ENCODE measurements around the gene CLTCL1. TPM values are rescaled to one million over a fixed set of nuclear protein-coding genes. Genes with fewer than 3 reads are reported as not detected.
"Not testable (repeated sequence)": the region's sequence is repeated elsewhere in the genome, so short reads cannot be mapped to it uniquely, and the experiment has no call there.

The CLTCL1 gene
- total and polyA plus RNA-seq, 4 experiments from 2014 or later: 0.80 to 1.7 TPM; not detected in 2

DNA sequence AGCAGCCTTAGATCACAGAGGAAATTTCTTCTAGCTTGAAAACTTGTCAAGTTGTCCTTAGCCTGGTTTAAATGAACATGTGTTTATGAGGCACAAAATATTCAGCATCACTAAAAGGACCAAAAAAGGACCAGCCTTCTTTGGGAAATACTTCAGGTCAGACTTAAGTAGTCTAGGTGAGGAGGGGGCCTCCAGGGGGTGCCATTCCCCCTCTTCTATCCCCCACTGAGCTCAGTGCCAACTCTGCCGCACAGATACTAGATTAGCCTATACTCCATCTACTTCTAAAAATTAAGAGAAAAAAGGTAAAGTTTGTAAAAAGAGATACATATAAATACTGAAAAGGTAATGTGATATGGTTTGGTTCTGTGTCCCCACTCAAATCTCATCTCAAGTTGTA, 20.6 kb downstream of the CLTCL1 start:
- peaks cover 4 to 8% of the 10 kb centered on the region in 2 donors for H3K36me3 Mint-ChIP-seq
- intact Hi-C loops (cut with micrococcal nuclease): no loop called here
- Histone ChIP-seq H3K27me3 (ENCODE audit: insufficient read depth, low read length) (no peaks in the 10 kb centered on the region), H3K4me3 (ENCODE audit: low read length in 2 of 2) (no peak overlapping the region), H3K36me3 (ENCODE audit: insufficient read depth, low read length) (no peaks in the 10 kb centered on the region), H3K4me1 (ENCODE audit: insufficient read depth, low read length) (no peaks in the 10 kb centered on the region), H3K9me3 (ENCODE audit: control insufficient read depth in 1 of 2, low read length in 2 of 2) (peaks cover 0 to 9% of the 10 kb centered on the region in 2 donors), H3K27ac (ENCODE audit: low read depth, low read length) (no peak overlapping the region)
- DNase-seq: no peak
- ChIA-PET POLR2A (ENCODE audit: partially characterized antibody) (no interaction called here), CTCF (ENCODE audit: partially characterized antibody) (no interaction called here)
- no peaks in the 10 kb centered on the region for H3K4me1 Mint-ChIP-seq
- H3K27ac Mint-ChIP-seq: peak overlapping the region in 2 of 7 donors; percentile 10 to 26
- no peaks in the 10 kb centered on the region for H3K27me3 Mint-ChIP-seq
- no peak overlapping the region for H3K4me3 Mint-ChIP-seq
- H3K9me3 Mint-ChIP-seq: peaks cover 4 to 22% (median 16%) of the 10 kb centered on the region in 8 donors

DNA sequence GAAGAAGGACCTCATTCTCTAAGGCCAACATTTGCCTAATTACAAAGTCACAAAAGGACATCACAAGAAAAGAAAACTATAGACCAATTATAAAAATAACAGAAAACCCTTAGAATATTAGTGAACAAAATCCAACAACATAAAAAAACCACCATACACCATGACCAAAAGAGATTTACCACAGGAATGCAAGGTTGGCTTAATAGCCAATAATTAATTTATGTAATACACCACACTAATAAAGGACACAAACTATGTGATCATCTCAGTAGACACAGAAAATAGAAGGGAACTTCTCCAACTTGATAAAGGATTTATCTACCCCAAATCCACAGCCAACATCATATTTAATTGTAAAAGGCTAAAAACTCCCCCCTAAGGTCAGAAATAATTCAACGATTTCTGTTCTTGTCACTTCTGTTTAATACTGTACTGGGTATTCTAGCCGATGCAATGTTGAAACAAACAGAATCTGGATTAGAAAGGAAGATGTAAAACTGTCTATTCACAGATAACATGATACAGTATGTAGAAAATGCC, 24.9 kb downstream of the CLTCL1 start:
- ChIA-PET CTCF (ENCODE audit: partially characterized antibody) (no interaction called here), POLR2A (ENCODE audit: partially characterized antibody) (no interaction called here)
- no peak for DNase-seq
- Histone ChIP-seq H3K4me1 (ENCODE audit: insufficient read depth, low read length) (no peaks in the 10 kb centered on the region), H3K27me3 (ENCODE audit: insufficient read depth, low read length) (no peaks in the 10 kb centered on the region), H3K9me3 (ENCODE audit: control insufficient read depth in 1 of 2, low read length in 2 of 2) (peaks cover 0 to 10% of the 10 kb centered on the region in 2 donors), H3K27ac (ENCODE audit: low read depth, low read length) (no peak overlapping the region), H3K4me3 (ENCODE audit: low read length in 2 of 2) (no peak overlapping the region), H3K36me3 (ENCODE audit: insufficient read depth, low read length) (no peaks in the 10 kb centered on the region)
- Mint-ChIP-seq H3K4me3 (no peak overlapping the region), H3K27ac (no peak overlapping the region), H3K36me3 (peaks cover 5 to 9% of the 10 kb centered on the region in 2 donors), H3K9me3 (peaks cover 4 to 26% (median 19%) of the 10 kb centered on the region in 8 donors), H3K27me3 (no peaks in the 10 kb centered on the region), H3K4me1 (no peaks in the 10 kb centered on the region)
- intact Hi-C loops (cut with micrococcal nuclease): no loop called here

DNA sequence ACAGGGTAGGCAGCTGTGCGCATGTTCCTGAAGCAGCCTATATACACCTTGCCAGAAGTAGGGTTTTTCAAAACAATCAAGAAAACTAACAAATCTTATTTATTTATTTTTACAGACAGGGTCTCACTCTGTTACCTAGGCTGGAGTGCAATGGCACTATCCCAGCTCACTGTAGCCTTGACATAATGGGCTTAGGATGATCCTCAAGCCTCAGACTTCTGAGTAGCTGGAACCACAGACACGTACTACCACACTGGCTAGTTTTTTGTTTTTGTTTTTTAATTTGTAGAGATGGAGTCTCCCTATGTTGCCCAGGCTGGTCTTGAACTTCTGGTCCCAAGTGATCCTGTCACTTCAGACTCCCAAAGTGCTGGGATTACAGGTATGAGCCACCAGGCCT, 25.7 kb downstream of the CLTCL1 start:
- Mint-ChIP-seq H3K9me3 (peaks cover 4 to 26% (median 19%) of the 10 kb centered on the region in 8 donors), H3K36me3 (peaks cover 6 to 9% of the 10 kb centered on the region in 2 donors), H3K27me3 (peaks cover 0 to 3% of the 10 kb centered on the region in 2 donors), H3K4me3 (no peak overlapping the region), H3K4me1 (peaks cover 0 to 2% (median 1%) of the 10 kb centered on the region in 4 donors), H3K27ac (no peak overlapping the region)
- Histone ChIP-seq H3K4me1 (ENCODE audit: insufficient read depth, low read length) (no peaks in the 10 kb centered on the region), H3K36me3 (ENCODE audit: insufficient read depth, low read length) (no peaks in the 10 kb centered on the region), H3K27ac (ENCODE audit: low read depth, low read length) (no peak overlapping the region), H3K4me3 (ENCODE audit: low read length in 2 of 2) (no peak overlapping the region), H3K9me3 (ENCODE audit: control insufficient read depth in 1 of 2, low read length in 2 of 2) (peaks cover 0 to 10% of the 10 kb centered on the region in 2 donors), H3K27me3 (ENCODE audit: insufficient read depth, low read length) (no peaks in the 10 kb centered on the region)
- POLR2A ChIA-PET (ENCODE audit: partially characterized antibody): no interaction called here
- intact Hi-C loops (cut with micrococcal nuclease): no loop called here
- DNase-seq: no peak
- CTCF ChIA-PET (ENCODE audit: partially characterized antibody): no interaction called here

DNA sequence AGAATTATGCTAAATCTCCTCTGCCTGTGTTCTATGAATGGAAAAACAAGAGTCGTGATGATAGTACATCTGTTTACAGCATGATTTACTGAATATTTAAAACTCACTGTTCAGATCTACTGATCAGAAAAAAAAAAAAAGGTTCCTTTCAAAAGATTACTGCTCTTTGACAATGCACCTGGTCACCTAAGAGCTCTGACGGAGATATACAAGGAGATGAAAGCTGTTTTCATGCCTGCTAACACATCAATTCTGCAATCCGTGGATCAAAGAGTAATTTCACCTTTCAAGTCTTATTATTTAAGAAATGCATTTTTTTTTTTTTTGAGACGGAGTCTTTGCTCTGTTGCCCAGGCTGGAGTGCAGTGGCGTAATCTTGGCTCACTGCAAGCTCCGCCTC, 30.7 kb downstream of the CLTCL1 start:
- H3K9me3 ChIP-seq (ENCODE audit: control insufficient read depth in 1 of 2, low read length in 2 of 2): peaks cover 0 to under 1% of the 10 kb centered on the region in 2 donors
- peak overlapping the region in 3 of 8 donors; percentile 15 to 50 (median 44) for H3K4me3 Mint-ChIP-seq
- peaks cover 7% of the 10 kb centered on the region for H3K4me1 ChIP-seq (ENCODE audit: insufficient read depth, low read length)
- H3K27ac Mint-ChIP-seq: peak overlapping the region in 1 of 7 donors; percentile 26
- H3K27me3 ChIP-seq (ENCODE audit: insufficient read depth, low read length): no peaks in the 10 kb centered on the region
- DNase-seq: peak in 2 of 5 donors; percentile 3 to 18
- H3K9me3 Mint-ChIP-seq: peaks cover 0 to 8% (median 4%) of the 10 kb centered on the region in 8 donors
- H3K36me3 Mint-ChIP-seq: peaks cover 3 to 8% of the 10 kb centered on the region in 2 donors
- no peak overlapping the region for H3K27ac ChIP-seq (ENCODE audit: low read depth, low read length)
- intact Hi-C loops (cut with micrococcal nuclease): no loop called here
- no peaks in the 10 kb centered on the region for H3K36me3 ChIP-seq (ENCODE audit: insufficient read depth, low read length)
- ChIA-PET CTCF (ENCODE audit: partially characterized antibody) (no interaction called here), POLR2A (ENCODE audit: partially characterized antibody) (no interaction called here)
- no peak overlapping the region for H3K4me3 ChIP-seq (ENCODE audit: low read length in 2 of 2)
- peaks cover 10 to 22% (median 14%) of the 10 kb centered on the region in 4 donors for H3K4me1 Mint-ChIP-seq
- H3K27me3 Mint-ChIP-seq: peaks cover 0 to 5% of the 10 kb centered on the region in 2 donors

DNA sequence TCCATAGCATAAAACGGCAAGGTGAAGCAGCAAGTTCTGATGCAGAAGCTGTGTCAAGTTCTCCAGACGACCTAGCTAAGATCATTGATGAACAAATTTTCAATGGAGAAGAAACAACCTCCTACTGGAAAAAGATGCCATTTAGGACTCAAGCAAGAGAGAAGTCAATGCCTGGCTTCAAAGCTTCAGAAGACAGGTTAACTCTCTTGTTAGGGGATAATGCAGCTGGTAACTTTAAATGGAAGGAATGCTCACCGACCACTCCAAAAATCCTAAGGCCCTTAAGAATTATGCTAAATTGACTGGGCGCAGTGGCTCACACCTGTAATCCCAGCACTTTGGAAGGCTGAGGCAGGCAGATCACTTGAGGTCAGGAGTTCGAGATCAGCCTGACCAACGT, 31.3 kb downstream of the CLTCL1 start:
- peak overlapping the region in 6 of 8 donors; percentile 51 to 80 (median 68) for H3K4me3 Mint-ChIP-seq
- H3K9me3 Mint-ChIP-seq: peaks cover 0 to 4% (median under 1%) of the 10 kb centered on the region in 8 donors
- no peak for DNase-seq
- peaks cover 10 to 22% (median 14%) of the 10 kb centered on the region in 4 donors for H3K4me1 Mint-ChIP-seq
- H3K27ac ChIP-seq (ENCODE audit: low read depth, low read length): no peak overlapping the region
- ChIA-PET POLR2A (ENCODE audit: partially characterized antibody) (no interaction called here), CTCF (ENCODE audit: partially characterized antibody) (no interaction called here)
- intact Hi-C loops (cut with micrococcal nuclease): no loop called here
- peaks cover 7% of the 10 kb centered on the region for H3K4me1 ChIP-seq (ENCODE audit: insufficient read depth, low read length)
- H3K27ac Mint-ChIP-seq: peak overlapping the region in 3 of 7 donors; percentile 45 to 83 (median 50)
- H3K9me3 ChIP-seq (ENCODE audit: control insufficient read depth in 1 of 2, low read length in 2 of 2): no peaks in the 10 kb centered on the region
- H3K27me3 Mint-ChIP-seq: peaks cover 0 to 5% of the 10 kb centered on the region in 2 donors
- H3K36me3 Mint-ChIP-seq: peaks cover 2 to 7% of the 10 kb centered on the region in 2 donors
- H3K4me3 ChIP-seq (ENCODE audit: low read length in 2 of 2): peak overlapping the region in 1 of 2 donors; percentile 32
- H3K27me3 ChIP-seq (ENCODE audit: insufficient read depth, low read length): no peaks in the 10 kb centered on the region
- H3K36me3 ChIP-seq (ENCODE audit: insufficient read depth, low read length): no peaks in the 10 kb centered on the region

DNA sequence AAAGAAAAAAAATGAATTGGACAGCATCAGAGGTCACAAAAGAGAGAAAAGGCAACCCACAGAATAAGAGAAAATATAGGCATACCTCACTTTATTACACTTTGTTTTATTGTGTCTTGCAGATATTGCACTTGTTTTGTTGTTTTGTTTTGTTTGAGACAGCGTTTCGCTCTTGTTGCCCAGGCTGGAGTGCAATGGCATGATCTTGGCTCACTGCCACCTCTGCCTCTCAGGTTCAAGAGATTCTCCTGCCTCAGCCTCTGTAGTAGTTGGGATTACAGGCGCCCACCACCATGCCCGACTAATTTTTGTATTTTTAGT, 32.6 kb downstream of the CLTCL1 start:
- H3K9me3 ChIP-seq (ENCODE audit: control insufficient read depth in 1 of 2, low read length in 2 of 2); H3K4me3 ChIP-seq (ENCODE audit: low read length in 2 of 2); DNase-seq; H3K36me3 ChIP-seq (ENCODE audit: insufficient read depth, low read length); H3K27ac ChIP-seq (ENCODE audit: low read depth, low read length); H3K9me3 Mint-ChIP-seq; CTCF ChIA-PET (ENCODE audit: partially characterized antibody); H3K27me3 Mint-ChIP-seq; intact Hi-C loops (cut with micrococcal nuclease); POLR2A ChIA-PET (ENCODE audit: partially characterized antibody); H3K27me3 ChIP-seq (ENCODE audit: insufficient read depth, low read length); H3K4me1 ChIP-seq (ENCODE audit: insufficient read depth, low read length): not testable (repeated sequence)
- Mint-ChIP-seq H3K4me3 (peak overlapping the region in 3 of 8 donors; percentile 15 to 80 (median 38)), H3K27ac (peak overlapping the region in 2 of 7 donors; percentile 5 to 62), H3K4me1 (peaks cover 10 to 22% (median 14%) of the 10 kb centered on the region in 4 donors), H3K36me3 (peaks cover 2 to 11% of the 10 kb centered on the region in 2 donors)

DNA sequence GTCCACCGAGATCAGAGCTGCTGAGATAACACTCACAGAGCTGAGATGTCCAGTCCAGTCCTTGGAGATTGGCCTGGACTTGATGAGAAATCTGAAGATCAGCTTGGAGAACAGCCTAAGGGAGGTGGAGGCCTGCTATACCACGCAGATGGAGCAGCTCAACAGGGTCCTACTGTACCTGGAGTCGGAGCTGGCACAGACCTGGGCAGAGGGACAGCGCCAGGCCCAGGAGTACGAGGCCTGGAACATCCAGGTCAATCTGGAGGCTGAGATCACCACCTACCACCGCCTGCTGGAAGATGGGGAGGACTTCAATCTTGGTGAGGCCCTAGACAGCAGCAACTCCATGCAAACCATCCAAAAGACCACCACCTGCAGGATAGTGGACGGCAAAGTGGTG, 33.1 kb downstream of the CLTCL1 start:
- Mint-ChIP-seq H3K27ac (peak overlapping the region in 1 of 7 donors; percentile 43), H3K36me3 (peaks cover 2 to 11% of the 10 kb centered on the region in 2 donors), H3K27me3 (peaks cover 0 to 5% of the 10 kb centered on the region in 2 donors), H3K4me1 (peaks cover 10 to 22% (median 14%) of the 10 kb centered on the region in 4 donors), H3K9me3 (peaks cover 0 to 8% (median 2%) of the 10 kb centered on the region in 8 donors), H3K4me3 (no peak overlapping the region)
- intact Hi-C loops (cut with micrococcal nuclease): no loop called here
- Histone ChIP-seq H3K27ac (ENCODE audit: low read depth, low read length) (no peak overlapping the region), H3K27me3 (ENCODE audit: insufficient read depth, low read length) (no peaks in the 10 kb centered on the region), H3K4me1 (ENCODE audit: insufficient read depth, low read length) (peaks cover 7% of the 10 kb centered on the region), H3K9me3 (ENCODE audit: control insufficient read depth in 1 of 2, low read length in 2 of 2) (no peaks in the 10 kb centered on the region), H3K36me3 (ENCODE audit: insufficient read depth, low read length) (no peaks in the 10 kb centered on the region), H3K4me3 (ENCODE audit: low read length in 2 of 2) (no peak overlapping the region)
- ChIA-PET CTCF (ENCODE audit: partially characterized antibody) (no interaction called here), POLR2A (ENCODE audit: partially characterized antibody) (no interaction called here)
- no peak for DNase-seq
